Stimulated activated CD4-positive, alpha-beta T cell treated with anti-CD3 and anti-CD28 coated beads, Interleukin-12 subunit alpha, Interleukin-12 subunit beta, amount 100 ng/mL, for 4 hours (primary cell): ENCODE measurements around the gene NLRP10.

ENCODE experiments used
- DNase-seq: peaks from one replicate; pipeline ENCODE4 v3.0.0-alpha.2; 2020

The NLRP10 gene

DNA sequence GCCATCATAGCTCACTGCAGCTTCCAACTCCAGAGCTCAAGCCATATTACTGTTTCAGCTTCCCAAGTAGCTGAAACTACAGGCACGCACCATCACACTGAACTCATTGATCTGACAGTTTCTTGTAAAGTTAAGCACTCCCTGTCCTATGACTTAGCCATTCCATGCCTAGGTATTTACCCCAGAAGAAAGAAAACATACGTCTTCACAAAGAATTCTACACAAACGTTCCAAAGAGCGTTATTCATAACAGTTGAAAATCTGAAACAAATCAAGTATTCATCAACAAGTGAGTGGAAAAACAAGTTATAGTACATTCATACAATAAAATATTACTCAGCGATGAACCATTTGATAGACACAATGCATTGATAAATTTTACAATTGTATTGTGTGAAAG, 7.8 kb upstream of the NLRP10 start:
- DNase-seq = no peak

DNA sequence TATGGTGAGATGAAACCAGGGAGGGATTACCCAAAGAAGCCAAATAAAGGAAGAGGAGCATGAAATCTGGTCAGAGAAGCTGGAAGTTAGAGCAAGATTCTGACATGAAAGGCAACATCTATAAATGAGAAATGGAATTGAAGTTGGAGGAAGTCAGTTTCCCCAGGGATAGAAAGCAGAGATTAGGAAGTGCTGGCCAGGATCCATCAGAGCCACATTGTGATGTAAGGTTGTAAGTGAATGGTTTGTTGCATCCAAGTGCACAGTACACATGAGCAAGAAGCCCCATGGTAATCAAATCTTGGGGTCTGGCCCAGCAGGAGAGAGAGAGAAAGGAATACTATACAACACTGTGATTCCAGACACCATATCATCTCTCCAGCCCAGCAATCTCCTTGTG, 6.6 kb upstream of the NLRP10 start:
- DNase-seq = no peak

- no peak for DNase-seq
Observed at GRCh38 chr11:7969756-7970646, 4.8 kb upstream of the NLRP10 start.

DNA sequence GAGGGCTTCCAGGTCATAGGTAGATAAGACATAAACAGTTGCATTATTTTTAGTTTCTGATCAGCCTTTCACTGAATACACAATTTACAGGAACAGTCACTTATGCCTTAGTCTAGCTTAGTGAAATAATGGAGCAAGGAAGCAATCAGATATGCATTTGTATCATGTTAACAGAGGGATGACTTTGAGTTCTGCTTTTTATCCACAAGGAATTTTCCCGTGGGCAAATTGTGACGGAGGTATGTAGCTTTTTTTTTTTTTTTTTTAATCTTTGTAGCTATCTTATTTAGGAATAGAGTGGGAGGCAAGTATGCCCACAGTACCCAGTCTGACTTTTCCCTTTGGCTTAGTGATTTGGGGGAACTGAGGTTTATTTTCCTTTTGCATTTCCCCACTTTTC, 3.4 kb upstream of the NLRP10 start:
- no peak for DNase-seq

DNA sequence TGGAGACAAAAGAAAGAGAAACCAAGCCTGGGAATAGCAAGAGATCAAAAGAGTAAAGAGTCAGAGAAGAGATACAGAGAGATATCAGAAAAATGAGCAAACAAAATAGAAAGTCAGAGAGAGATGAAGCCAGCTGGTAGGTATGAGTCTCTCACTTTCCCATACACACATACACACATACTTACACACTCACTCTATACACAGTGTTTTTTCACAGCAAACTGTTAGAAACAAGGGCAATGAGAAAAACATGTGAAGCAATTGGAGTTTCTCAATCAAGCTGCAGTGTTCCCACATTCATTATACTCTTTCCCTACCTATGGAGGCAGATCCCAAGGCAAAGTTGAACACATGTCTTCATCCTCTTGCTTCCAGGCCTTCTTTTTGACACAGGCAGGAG, 2.6 kb upstream of the NLRP10 start:
- DNase-seq = no peak

- no peak for DNase-seq
Observed at GRCh38 chr11:7967097-7967496, 1.9 kb upstream of the NLRP10 start.

- DNase-seq = no peak
Observed at GRCh38 chr11:7964873-7965272, 374 bp downstream of the NLRP10 start.

- no peak for DNase-seq
Observed at GRCh38 chr11:7964261-7964660, 986 bp downstream of the NLRP10 start.

DNA sequence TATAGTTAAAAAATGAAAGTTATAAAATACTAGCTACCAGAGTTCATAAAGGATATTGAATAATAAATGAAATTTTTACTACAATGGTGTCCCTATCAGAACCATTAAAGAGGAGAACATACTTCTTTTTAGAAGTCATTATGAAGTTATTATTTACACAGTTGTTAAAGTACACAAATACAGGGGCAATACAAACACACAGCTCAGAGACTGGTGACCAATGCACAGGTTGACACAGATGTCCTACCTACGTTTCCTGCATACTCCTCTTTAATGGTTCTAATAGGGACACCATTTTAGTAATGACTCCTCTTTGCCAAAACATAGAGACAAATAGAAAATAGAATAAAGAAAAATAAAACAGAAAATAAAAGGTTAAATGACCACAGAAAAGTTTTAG, 10.1 kb downstream of the NLRP10 start:
- DNase-seq = no peak

DNA sequence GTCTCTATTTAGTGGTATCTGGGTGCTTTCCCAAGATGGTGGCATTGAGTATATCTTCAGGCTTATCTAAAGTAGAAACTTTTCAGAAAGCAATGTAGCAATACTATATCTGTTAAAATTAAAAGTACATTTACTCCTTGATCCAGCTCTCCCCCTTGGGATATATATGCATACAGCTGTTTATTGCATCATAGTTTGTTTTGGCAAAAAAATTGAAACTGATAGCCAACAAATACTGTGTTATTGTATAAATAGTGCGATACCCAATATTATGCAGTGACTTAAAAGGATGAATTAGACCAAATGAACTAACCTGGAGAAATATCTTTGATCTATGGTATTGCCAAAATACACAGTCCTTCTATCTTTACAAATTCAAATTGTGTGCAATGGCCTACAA, 15.3 kb downstream of the NLRP10 start:
- DNase-seq = no peak

GRCh38 chr11:7944123-7944522, 21.1 kb downstream of the NLRP10 start:
- no peak for DNase-seq

GRCh38 chr11:7941608-7942007, 23.6 kb downstream of the NLRP10 start, which contains the start of gene OR10A3:
OR10A3 (minus strand) TSS chr11:7941708; CDS start chr11:7939520, 2,188 bp downstream.
- no peak for DNase-seq

DNA sequence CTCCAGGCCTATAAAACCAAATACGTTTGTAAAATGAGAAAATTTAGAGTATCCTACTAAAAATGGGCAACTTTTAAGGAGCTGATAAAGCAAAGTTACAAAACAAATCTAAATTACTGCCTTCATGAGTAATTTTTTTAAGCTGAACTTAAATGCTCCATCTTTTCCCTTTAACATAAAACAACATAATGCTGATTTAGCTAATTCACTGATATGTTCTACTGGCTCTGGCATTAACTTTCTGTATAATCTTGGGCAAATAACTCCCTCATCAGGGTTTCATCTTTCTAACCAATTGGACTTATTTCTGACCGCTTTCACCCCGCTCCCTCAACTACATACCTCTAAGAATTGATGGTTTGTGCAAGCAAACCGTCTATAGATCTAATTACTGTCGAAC, 24.1 kb downstream of the NLRP10 start:
- DNase-seq = no peak

- DNase-seq = no peak
Observed at GRCh38 chr11:7936615-7937014, 28.6 kb downstream of the NLRP10 start.

DNA sequence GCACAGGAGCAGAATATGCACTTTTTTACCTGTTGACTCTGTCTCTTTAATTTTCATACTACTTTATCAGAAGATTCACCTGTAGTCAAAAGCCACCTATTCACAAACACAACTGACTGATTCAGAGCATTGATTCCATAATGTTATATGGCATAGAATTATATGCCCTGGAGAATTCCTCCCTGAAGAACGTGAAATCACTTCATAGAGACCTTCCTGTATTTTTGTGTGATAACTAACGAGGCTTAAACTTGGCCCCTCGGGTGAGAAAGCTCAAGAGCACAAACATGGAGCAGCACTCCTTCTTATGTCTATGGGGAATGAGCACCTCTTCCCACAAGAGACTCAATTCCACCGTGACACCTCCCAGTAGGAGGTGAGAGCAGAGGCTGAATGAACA, 34.1 kb downstream of the NLRP10 start, which contains the start of gene OR10A6:
TSS of gene OR10A6 (minus strand) at position 101 of the 400 bp plus-strand sequence. CDS start 2,606 bp downstream, outside the sequence.
- DNase-seq = no peak

GRCh38 chr11:7927635-7928034, 37.6 kb downstream of the NLRP10 start:
- DNase-seq = no peak

DNA sequence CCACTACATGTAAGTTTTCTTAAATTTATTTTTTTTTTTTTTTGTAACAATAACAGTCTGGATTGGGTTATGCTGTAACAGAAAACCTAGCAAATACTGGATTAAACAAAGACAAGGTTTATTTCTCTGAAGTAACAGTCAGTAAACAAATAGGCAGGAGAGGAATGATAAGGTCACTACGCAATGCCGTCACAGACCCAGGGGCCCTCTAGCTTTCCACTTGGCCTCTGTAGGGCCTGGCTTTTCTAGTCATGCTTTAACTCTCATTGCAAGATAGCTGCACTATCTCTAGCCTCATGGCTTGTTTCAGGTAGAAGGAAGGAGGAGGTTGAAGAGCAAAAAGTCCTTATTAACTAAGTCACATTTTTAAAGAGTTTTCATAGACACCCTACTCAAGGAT, 40.7 kb downstream of the NLRP10 start:
- no peak for DNase-seq

DNA sequence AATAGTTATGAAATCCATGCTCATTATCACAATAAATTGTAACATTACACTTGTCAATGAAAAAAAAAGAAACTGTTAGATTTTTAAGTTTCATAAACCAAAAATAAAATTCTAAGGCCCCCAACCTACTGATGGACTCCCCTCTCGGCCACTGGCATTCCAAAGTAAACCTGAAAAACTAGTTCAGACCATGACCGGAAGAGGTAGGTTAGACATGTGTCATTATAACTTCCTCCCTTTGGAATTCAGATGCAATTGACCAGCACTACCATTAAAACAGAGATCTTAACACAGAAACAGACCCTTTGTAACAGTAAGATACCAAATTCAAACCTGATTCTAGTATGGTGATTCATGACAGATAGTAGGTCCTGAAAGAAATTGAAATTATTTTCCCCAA, 47.1 kb downstream of the NLRP10 start:
- no peak for DNase-seq
